Left lung (tissue), 10 donors: Measurements from ENCODE around the gene CEP350. TPM values are rescaled to one million over a fixed set of nuclear protein-coding genes. Genes with fewer than 3 reads are reported as not detected.

ENCODE experiments used
- ATAC-seq: fragments of 200-7000 bp; cut with Tn5 transposase; one replicate; pipeline ENCODE4 v1.9.1; 2020; ENCODE audit warnings: moderate library complexity
- DNase-seq, 4 donors: peaks; one replicate each; pipeline ENCODE4 v3.0.0-alpha.2; 2013 to 2020
- H3K27ac ChIP-seq, 2 donors: fragments of 200-600 bp; sonication (generic) in 1 of 2; one replicate each; pipeline versions ENCODE4 v1.5.0 to v1.8.0; 2020 to 2021
- H3K27me3 ChIP-seq, 2 donors: fragments of 200-600 bp; sonication (generic) in 1 of 2; one replicate each; pipeline versions ENCODE4 v1.5.0 to v1.8.0; 2020 to 2021
- H3K36me3 ChIP-seq, 2 donors: fragments of 200-600 bp; sonication (generic) in 1 of 2; one replicate each; pipeline versions ENCODE4 v1.5.0 to v1.8.0; 2020 to 2021
- H3K4me1 ChIP-seq, 2 donors: fragments of 200-600 bp; one replicate each; pipeline ENCODE4 v1.8.0; 2021
- H3K4me3 ChIP-seq, 2 donors: fragments of 200-600 bp; sonication (generic) in 1 of 2; one replicate each; pipeline versions ENCODE4 v1.5.0 to v1.8.0; 2020 to 2021; ENCODE audit warnings: mild to moderate bottlenecking in 1 of 2
- H3K9me3 ChIP-seq, 2 donors: fragments of 200-600 bp; sonication (generic) in 1 of 2; one replicate each; pipeline versions ENCODE4 v1.5.0 to v1.8.0; 2020 to 2021
- intact Hi-C, 2 donors: fragments of 100-400 bp; cut with DNase I; formaldehyde crosslinking; loops; one replicate each; pipeline versions ENCODE4 v1.11.2 to v1.14.2; 2022
- polyA plus RNA-seq, 6 donors: library from polyadenylated mRNA; unstranded; fragments of 120-200 nt; gene quantifications; one replicate each; pipeline ENCODE4 v1.2.1, GENCODE V29; 2013; ENCODE audit not compliant: insufficient read length in 6 of 6
- total RNA-seq, 2 donors: library from RNA; stranded (reverse); fragmentation: NEBNext Ultra II Directional; extraction: Animal tissue kit (Norgen Biotek cat#: 25700); gene quantifications; one replicate each; pipeline ENCODE4 v1.2.1, GENCODE V29; 2021
- TF ChIP-seq, protein P1 (sequence below), 2 donors: fragments of 200-600 bp; sonication (generic) in 1 of 2; IDR thresholded peaks; one replicate each; pipeline versions ENCODE4 v1.5.0 to v1.8.0; 2021; ENCODE audit warnings: antibody characterized with exemption in 2 of 2
- donor health status: DM: no; HTN: yes; CAD: no.
- donor health status: DM: no; HTN: no; CAD: no.

Gene CEP350
- total and polyA plus RNA-seq, 8 donors = 26.8 to 53.5 (median 35.9) TPM

DNA sequence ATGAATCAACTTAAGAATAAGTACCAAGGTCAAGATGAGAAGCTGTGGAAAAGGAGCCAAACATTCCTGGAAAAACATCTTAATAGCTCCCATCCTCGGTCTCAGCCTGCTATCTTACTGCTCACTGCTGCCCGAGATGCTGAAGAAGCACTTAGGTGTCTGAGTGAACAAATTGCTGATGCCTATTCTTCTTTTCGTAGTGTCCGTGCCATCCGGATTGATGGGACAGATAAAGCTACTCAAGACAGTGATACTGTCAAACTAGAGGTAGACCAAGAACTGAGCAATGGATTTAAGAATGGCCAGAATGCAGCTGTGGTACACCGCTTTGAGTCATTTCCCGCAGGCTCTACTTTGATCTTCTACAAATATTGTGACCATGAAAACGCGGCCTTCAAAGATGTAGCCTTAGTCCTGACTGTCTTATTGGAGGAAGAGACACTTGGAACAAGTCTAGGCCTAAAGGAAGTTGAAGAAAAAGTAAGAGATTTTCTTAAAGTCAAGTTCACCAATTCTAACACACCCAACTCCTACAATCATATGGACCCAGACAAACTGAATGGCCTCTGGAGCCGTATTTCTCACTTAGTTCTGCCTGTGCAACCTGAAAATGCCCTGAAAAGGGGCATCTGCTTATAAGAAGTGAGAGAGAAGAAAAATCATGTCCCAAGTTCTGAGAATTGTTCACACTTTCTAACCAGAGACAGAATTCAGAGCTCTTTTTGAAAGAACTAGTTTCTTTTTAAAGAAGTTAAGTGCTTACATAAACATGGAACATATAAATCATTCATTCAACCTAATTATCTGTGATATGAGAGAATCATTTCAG, 36.8 kb upstream of the CEP350 start:
- no peak overlapping the region for H3K27ac ChIP-seq
- ATAC-seq = no peak
- no peaks in the 10 kb centered on the region for H3K27me3 ChIP-seq
- DNase-seq = no peak
- no peaks in the 10 kb centered on the region for H3K4me1 ChIP-seq
- no peaks in the 10 kb centered on the region for H3K9me3 ChIP-seq
- H3K4me3 ChIP-seq = no peak overlapping the region
- H3K36me3 ChIP-seq = peaks cover 0 to 95% of the 10 kb centered on the region in 2 donors
- intact Hi-C loops = no loop called here
- TF ChIP-seq, protein P1, sequence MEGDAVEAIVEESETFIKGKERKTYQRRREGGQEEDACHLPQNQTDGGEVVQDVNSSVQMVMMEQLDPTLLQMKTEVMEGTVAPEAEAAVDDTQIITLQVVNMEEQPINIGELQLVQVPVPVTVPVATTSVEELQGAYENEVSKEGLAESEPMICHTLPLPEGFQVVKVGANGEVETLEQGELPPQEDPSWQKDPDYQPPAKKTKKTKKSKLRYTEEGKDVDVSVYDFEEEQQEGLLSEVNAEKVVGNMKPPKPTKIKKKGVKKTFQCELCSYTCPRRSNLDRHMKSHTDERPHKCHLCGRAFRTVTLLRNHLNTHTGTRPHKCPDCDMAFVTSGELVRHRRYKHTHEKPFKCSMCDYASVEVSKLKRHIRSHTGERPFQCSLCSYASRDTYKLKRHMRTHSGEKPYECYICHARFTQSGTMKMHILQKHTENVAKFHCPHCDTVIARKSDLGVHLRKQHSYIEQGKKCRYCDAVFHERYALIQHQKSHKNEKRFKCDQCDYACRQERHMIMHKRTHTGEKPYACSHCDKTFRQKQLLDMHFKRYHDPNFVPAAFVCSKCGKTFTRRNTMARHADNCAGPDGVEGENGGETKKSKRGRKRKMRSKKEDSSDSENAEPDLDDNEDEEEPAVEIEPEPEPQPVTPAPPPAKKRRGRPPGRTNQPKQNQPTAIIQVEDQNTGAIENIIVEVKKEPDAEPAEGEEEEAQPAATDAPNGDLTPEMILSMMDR (IDR thresholded peaks at IDR 0.05) = no peak

DNA sequence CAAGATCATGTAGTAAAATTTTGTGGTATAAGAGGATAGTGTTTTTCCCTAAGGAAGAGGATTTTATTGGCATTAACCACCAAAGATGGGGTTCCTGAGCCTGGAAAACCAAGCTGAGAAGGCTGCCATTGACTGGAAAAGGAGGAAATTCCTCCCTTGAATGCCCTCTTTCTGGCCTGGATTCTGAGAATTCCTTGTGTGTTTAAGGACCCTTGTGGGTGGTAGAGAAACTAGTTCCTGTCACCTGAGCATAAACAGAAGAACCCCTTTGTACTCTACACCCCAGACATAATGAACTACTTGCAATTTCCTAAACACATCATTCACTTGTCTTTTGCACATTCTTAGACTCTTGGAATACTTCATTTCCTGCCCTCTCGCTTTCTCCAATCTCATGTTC, 33.1 kb upstream of the CEP350 start:
- Histone ChIP-seq H3K27me3 (no peaks in the 10 kb centered on the region), H3K27ac (no peak overlapping the region), H3K4me1 (peaks cover 0 to 5% of the 10 kb centered on the region in 2 donors), H3K4me3 (no peak overlapping the region), H3K36me3 (peaks cover 0 to 59% of the 10 kb centered on the region in 2 donors), H3K9me3 (no peaks in the 10 kb centered on the region)
- TF ChIP-seq, protein P1 (IDR thresholded peaks at IDR 0.05) = no peak
- intact Hi-C loops = no loop called here
- ATAC-seq (no peak), DNase-seq (no peak)

DNA sequence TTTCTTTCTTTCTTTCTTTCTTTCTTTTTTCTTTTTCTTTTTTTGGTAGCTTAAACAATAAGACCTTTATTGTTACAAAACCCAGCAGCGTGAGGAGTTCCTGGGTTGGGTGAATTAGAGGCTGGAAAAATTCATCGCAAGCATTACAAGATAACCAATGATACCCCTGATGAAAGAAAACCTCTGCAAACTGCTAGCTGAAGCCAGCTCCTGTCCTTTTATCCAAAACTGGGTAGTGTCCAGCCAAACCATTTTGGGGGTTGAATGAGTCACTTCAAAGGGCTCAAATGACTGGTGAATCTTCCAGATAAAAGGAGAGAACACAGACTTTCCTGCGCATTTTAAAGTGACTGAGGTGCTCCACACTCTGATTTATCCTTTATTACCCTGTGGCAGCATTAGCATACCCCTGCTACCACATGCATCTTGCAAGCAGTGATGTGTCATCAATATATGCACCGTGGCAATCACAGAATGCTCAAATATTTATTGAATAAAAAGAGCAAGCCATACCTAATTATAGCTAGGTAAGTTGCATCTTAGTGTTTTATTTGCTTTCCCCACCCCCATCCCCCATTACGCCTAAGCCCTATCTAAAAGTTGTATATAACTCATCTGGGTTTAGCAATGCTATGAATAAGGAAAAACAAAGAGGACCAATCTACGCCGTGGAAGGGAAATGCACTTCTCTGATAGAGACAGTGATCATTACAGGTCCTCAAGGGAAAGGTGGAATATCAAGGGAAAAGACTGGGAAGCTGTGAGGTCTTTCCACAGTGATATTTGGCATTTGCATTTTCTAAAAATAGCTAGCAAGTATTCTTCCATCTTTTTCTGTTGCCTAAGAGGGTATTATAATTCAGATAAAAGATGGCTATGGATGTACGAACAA, 32.4 kb upstream of the CEP350 start:
- TF ChIP-seq, protein P1 (IDR thresholded peaks at IDR 0.05) = no peak
- H3K9me3 ChIP-seq = no peaks in the 10 kb centered on the region
- intact Hi-C loops = no loop called here

DNA sequence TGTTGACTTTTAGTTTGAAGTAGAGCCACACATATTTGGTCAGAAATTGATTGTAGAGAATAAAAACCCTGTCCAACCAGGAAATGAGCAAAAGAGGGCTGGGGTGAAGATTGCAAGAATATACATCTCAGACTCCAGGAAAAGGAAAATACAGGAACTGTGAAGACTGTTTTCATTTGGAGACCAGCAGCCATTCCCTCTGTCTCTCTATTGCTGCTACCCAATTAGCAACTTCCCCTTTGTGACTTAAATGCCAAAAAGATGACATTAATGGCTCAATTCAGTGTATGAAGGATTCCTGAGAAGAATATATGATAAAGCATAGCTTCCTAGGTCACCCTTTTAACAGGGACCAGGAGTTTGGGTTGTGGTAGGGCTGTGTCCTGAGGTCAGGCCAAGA, 31.6 kb upstream of the CEP350 start:
- no peak overlapping the region for H3K4me3 ChIP-seq
- peaks cover 0 to 43% of the 10 kb centered on the region in 2 donors for H3K36me3 ChIP-seq
- no peaks in the 10 kb centered on the region for H3K27me3 ChIP-seq
- H3K4me1 ChIP-seq = peaks cover 0 to 6% of the 10 kb centered on the region in 2 donors
- H3K27ac ChIP-seq = no peak overlapping the region
- ATAC-seq (no peak), DNase-seq (no peak)
- no peaks in the 10 kb centered on the region for H3K9me3 ChIP-seq
- TF ChIP-seq, protein P1 (IDR thresholded peaks at IDR 0.05) = no peak
- intact Hi-C loops = no loop called here

More for the DNA sequence above, 32.4 kb upstream of the CEP350 start:
- ATAC-seq (no peak), DNase-seq (no peak)
- H3K4me1 ChIP-seq = peaks cover 0 to 6% of the 10 kb centered on the region in 2 donors
- no peak overlapping the region for H3K4me3 ChIP-seq
- H3K27me3 ChIP-seq = no peaks in the 10 kb centered on the region
- no peak overlapping the region for H3K27ac ChIP-seq
- H3K36me3 ChIP-seq = peaks cover 0 to 51% of the 10 kb centered on the region in 2 donors

DNA sequence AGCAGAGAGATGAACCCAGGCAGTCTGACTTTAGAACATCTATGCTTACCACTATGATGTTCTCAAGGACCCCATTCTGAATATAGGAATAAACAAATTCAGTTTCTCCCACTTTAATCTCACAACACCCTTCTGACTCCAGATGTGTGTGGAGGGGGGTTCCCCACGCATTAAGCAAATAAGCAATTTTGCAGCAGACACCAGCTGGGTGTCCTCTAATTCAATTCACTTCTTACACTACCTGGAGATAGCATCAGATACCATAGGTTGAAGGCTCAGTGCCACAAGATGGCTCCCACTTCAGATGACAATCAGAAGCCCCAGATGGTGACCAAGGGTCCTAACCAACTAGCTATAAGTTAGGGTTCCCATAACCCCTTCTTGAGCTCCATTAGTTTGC, 30.3 kb upstream of the CEP350 start:
- ATAC-seq = no peak
- TF ChIP-seq, protein P1 (IDR thresholded peaks at IDR 0.05) = no peak
- Histone ChIP-seq H3K9me3 (no peaks in the 10 kb centered on the region), H3K36me3 (peaks cover 0 to 31% of the 10 kb centered on the region in 2 donors), H3K4me1 (peaks cover 0 to 6% of the 10 kb centered on the region in 2 donors), H3K4me3 (no peak overlapping the region), H3K27me3 (no peaks in the 10 kb centered on the region), H3K27ac (no peak overlapping the region)
- intact Hi-C loops = no loop called here
- DNase-seq = no peak
